Small intestine (tissue), 7 donors: ENCODE results near the gene CIT. TPM values are rescaled to one million over a fixed set of nuclear protein-coding genes. Genes with fewer than 3 reads are reported as not detected.

Experiments used
- DNase-seq, 2 donors: peaks; one replicate each; pipeline versions ENCODE4 v3.0.0 to v3.0.0-alpha.2; 2013
- FAIRE-seq: peaks from 2 replicates; lab custom pipeline; 2012; peaks lifted over from hg19 to GRCh38; lab: Jason Lieb, UNC
- H3K27ac ChIP-seq, 3 donors: one replicate each; pipeline ENCODE4 v1.5.1; 2013; ENCODE audit warnings: low read length in 2 of 3, mild to moderate bottlenecking in 2 of 3, control low read depth in 1 of 3, inconsistent platforms in 1 of 3, low read depth in 1 of 3, moderate library complexity in 1 of 3
- H3K27me3 ChIP-seq, 3 donors: one replicate each; pipeline ENCODE4 v1.6.1; 2013; ENCODE audit warnings: low read length in 3 of 3, inconsistent platforms in 1 of 3; ENCODE audit not compliant: control insufficient read depth in 3 of 3, insufficient read depth in 3 of 3
- H3K36me3 ChIP-seq, 3 donors: one replicate each; pipeline ENCODE4 v1.6.1; 2013; ENCODE audit warnings: low read length in 3 of 3, inconsistent platforms in 1 of 3, low read depth in 1 of 3, mild to moderate bottlenecking in 1 of 3, moderate library complexity in 1 of 3; ENCODE audit not compliant: control insufficient read depth in 3 of 3, insufficient read depth in 2 of 3
- H3K4me1 ChIP-seq, 3 donors: one replicate each; pipeline ENCODE4 v1.6.1; 2013; ENCODE audit warnings: low read length in 2 of 3, inconsistent platforms in 1 of 3, low read depth in 1 of 3, mild to moderate bottlenecking in 1 of 3, moderate library complexity in 1 of 3; ENCODE audit not compliant: control insufficient read depth in 3 of 3, insufficient read depth in 2 of 3
- H3K4me3 ChIP-seq, 3 donors: one replicate each; pipeline ENCODE4 v1.5.1; 2013; ENCODE audit warnings: low read length in 3 of 3, control low read depth in 1 of 3, inconsistent platforms in 1 of 3, low read depth in 1 of 3, mild to moderate bottlenecking in 1 of 3, moderate library complexity in 1 of 3
- H3K9me3 ChIP-seq, 2 donors: one replicate each; pipeline ENCODE4 v1.6.1; 2013; ENCODE audit warnings: low read depth in 1 of 2, low read length in 1 of 2; ENCODE audit not compliant: control insufficient read depth in 2 of 2, insufficient read depth in 1 of 2
- WGBS, 3 donors: extraction: QIAGEN DNeasy Blood & Tissue Kit; methylation state at CpG; one replicate each; pipeline ENCODE4 v1.1.7; 2013; 5-methylcytosine and 5-hydroxymethylcytosine counted together
- polyA plus RNA-seq, 4 donors: library from polyadenylated mRNA; stranded (reverse) in 3 of 4; unstranded in 1 of 4; fragments of 200-250 nt in 3 of 4; fragments of 120-200 nt in 1 of 4; gene quantifications; one replicate each; pipeline versions ENCODE4 v1.2.1 to v1.2.3, GENCODE V29; 2013
- donor health status: healthy with polysubstance abuse.
- donor health status: control.
- donor health status: control.
- donor health status: Bipolar disorder and iron deficiency.
- donor health status: healthy.

CIT gene
- polyA plus RNA-seq, 4 donors = 0.22 to 6.5 (median 4.6) TPM

- 90 to 100% (median 95%) methylated on average over 1 of the region's 1 CpG for WGBS, 3 donors
- Histone ChIP-seq H3K9me3 (no peaks in the 10 kb centered on the region), H3K36me3 (peaks cover 0 to 6% (median 0%) of the 10 kb centered on the region in 3 donors), H3K27ac (no peak overlapping the region), H3K4me1 (no peaks in the 10 kb centered on the region), H3K4me3 (no peak overlapping the region), H3K27me3 (no peaks in the 10 kb centered on the region)
- no peak for DNase-seq
- FAIRE-seq = no peak
Measured at GRCh38 chr12:119842380-119842779, 34.7 kb downstream of the CIT start.

GRCh38 chr12:119841433-119842210 lies 35.5 kb downstream of the CIT start:
- no peak overlapping the region for H3K4me3 ChIP-seq
- H3K27ac ChIP-seq = no peak overlapping the region
- no peaks in the 10 kb centered on the region for H3K4me1 ChIP-seq
- DNase-seq (no peak), FAIRE-seq (no peak)
- no peaks in the 10 kb centered on the region for H3K27me3 ChIP-seq
- peaks cover 0 to 6% (median 0%) of the 10 kb centered on the region in 3 donors for H3K36me3 ChIP-seq
- WGBS, 3 donors = 94 to 97% (median 97%) methylated on average over 8 of the region's 8 CpGs
- H3K9me3 ChIP-seq = no peaks in the 10 kb centered on the region

- H3K27ac ChIP-seq = no peak overlapping the region
- 92 to 96% (median 94%) methylated on average over 3 of the region's 3 CpGs for WGBS, 3 donors
- no peak overlapping the region for H3K4me3 ChIP-seq
- no peaks in the 10 kb centered on the region for H3K27me3 ChIP-seq
- H3K4me1 ChIP-seq = no peaks in the 10 kb centered on the region
- H3K36me3 ChIP-seq = peaks cover 0 to 6% (median 0%) of the 10 kb centered on the region in 3 donors
- DNase-seq = no peak
- FAIRE-seq = no peak
- no peaks in the 10 kb centered on the region for H3K9me3 ChIP-seq
Measured at GRCh38 chr12:119840582-119840981, 36.5 kb downstream of the CIT start.

GRCh38 chr12:119840168-119840567 lies 37.0 kb downstream of the CIT start:
- Histone ChIP-seq H3K27me3 (no peaks in the 10 kb centered on the region), H3K9me3 (no peaks in the 10 kb centered on the region), H3K36me3 (peaks cover 0 to 6% (median 0%) of the 10 kb centered on the region in 3 donors), H3K4me3 (no peak overlapping the region), H3K27ac (no peak overlapping the region), H3K4me1 (no peaks in the 10 kb centered on the region)
- 87 to 94% (median 92%) methylated on average over 4 of the region's 4 CpGs for WGBS, 3 donors
- no peak for DNase-seq
- no peak for FAIRE-seq

GRCh38 chr12:119838826-119839600 lies 38.1 kb downstream of the CIT start:
- Histone ChIP-seq H3K27ac (no peak overlapping the region), H3K4me1 (no peaks in the 10 kb centered on the region), H3K36me3 (peaks cover 0 to 6% (median 0%) of the 10 kb centered on the region in 3 donors), H3K27me3 (no peaks in the 10 kb centered on the region), H3K9me3 (no peaks in the 10 kb centered on the region), H3K4me3 (no peak overlapping the region)
- FAIRE-seq = no peak
- no peak for DNase-seq
- WGBS, 3 donors = 97% methylated on average over 14 of the region's 14 CpGs

GRCh38 chr12:119836781-119837180 lies 40.3 kb downstream of the CIT start:
- Histone ChIP-seq H3K27ac (no peak overlapping the region), H3K36me3 (peaks cover 0 to 6% (median 0%) of the 10 kb centered on the region in 3 donors), H3K4me1 (no peaks in the 10 kb centered on the region), H3K4me3 (no peak overlapping the region), H3K9me3 (no peaks in the 10 kb centered on the region), H3K27me3 (no peaks in the 10 kb centered on the region)
- FAIRE-seq = no peak
- DNase-seq = no peak
- 91 to 100% (median 95%) methylated on average over 1 of the region's 1 CpG for WGBS, 3 donors

DNA sequence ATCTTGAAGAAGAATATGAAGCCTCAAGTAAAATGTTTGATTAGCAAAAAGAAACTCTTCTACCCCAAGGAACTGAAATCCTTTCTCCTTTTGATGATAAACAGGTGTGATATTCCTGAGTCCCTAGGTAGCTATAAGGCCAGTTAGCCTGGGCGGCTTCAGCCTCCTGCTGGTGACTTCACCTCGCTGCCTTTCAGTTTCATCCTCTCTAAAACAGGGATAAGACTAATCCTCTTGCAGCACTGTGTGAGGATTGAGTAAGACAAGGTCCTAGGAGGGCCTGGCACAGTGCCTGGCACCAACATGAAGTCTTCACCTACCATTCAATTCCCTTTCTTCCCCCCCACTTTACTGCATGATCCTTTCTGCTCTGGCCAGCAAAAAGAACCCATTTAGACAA lies 42.1 kb downstream of the CIT start:
- H3K4me1 ChIP-seq = no peaks in the 10 kb centered on the region
- no peaks in the 10 kb centered on the region for H3K27me3 ChIP-seq
- 90 to 96% (median 93%) methylated on average over 2 of the region's 2 CpGs for WGBS, 3 donors
- no peak overlapping the region for H3K4me3 ChIP-seq
- FAIRE-seq (no peak), DNase-seq (no peak)
- H3K9me3 ChIP-seq = no peaks in the 10 kb centered on the region
- H3K27ac ChIP-seq = no peak overlapping the region
- peaks cover 0 to 4% (median 1%) of the 10 kb centered on the region in 3 donors for H3K36me3 ChIP-seq

DNA sequence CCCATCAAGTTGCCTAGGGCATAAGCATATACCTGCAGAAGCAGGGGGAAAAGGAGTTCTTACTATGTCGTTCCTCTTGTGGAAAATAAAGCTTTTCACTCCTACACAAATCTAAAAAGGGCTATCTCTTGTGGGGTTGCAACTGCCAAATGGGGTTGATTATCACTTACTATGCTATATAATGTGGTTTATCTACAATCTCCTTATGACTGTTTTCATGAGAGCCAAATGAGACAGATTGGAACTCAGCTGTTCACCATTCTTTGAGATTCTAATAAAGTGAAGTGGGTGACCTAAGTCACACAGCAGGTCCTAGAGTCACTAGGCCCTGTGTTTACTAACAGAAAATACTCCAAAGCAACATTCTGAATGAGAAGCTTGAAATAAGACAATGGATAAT lies 47.7 kb downstream of the CIT start:
- no peak for FAIRE-seq
- peaks cover 0 to 3% of the 10 kb centered on the region in 2 donors for H3K9me3 ChIP-seq
- 71 to 88% (median 85%) methylated on average over 1 of the region's 1 CpG for WGBS, 3 donors

More for the DNA sequence above, 47.7 kb downstream of the CIT start:
- H3K27ac ChIP-seq = no peak overlapping the region
- peaks cover 0 to 1% (median 0%) of the 10 kb centered on the region in 3 donors for H3K36me3 ChIP-seq
- no peaks in the 10 kb centered on the region for H3K27me3 ChIP-seq
- no peak overlapping the region for H3K4me3 ChIP-seq
- no peak for DNase-seq
- H3K4me1 ChIP-seq = no peaks in the 10 kb centered on the region
